A172 (cell line): ENCODE data around the gene RBMY1D. TPM values are rescaled to one million over a fixed set of nuclear protein-coding genes. Genes with fewer than 3 reads are reported as not detected.
"Not testable (repeated sequence)": the region's sequence is repeated elsewhere in the genome, so short reads cannot be mapped to it uniquely, and the experiment has no call there.

Source experiments
- DNase-seq: peaks from one replicate; pipeline ENCODE4 v3.0.0-alpha.2; 2015; ENCODE audit warnings: low spot score
- total RNA-seq: library from RNA; depleted of rRNA; stranded (reverse); fragments of >200 nt; shearing (Covaris generic); gene quantifications from 2 replicates; pipeline ENCODE4 v1.2.3, GENCODE V29; 2014; rRNA removed

The RBMY1D gene
- total RNA-seq, result 0.17 TPM in 1 of 2 replicates, not detected in the other

DNA sequence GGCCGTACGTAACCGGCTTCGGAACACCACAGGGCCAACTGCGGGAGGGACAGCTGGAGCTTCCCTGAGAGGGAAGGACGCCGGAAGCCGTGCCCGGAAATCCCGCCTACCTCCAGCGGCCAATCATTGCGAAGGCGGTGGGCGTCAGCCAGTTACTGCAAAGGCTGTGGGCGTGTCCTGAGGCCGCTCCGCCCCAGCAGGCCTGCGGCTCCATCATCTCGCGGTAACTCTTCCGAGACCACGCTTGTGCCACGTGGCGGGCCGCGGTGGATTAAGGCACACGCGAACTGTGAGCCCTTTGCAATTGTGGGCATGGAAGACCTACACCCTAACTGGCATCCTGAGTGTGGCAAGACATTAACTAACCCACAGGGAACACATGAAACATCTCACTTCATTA is at the start of gene RBMY1D:
Gene RBMY1D (minus strand): TSS at position 101 of the 400 bp plus-strand sequence. CDS start 2,013 bp downstream, outside the sequence.
- DNase-seq, result not testable (repeated sequence)

- not testable (repeated sequence) for DNase-seq
Observed at GRCh38 chrY:21917932-21918331, 23.6 kb upstream of the RBMY1D start, which contains the start of gene RBMY1E. Gene RBMY1E (minus strand): TSS chrY:21918032. CDS start chrY:21916054, 1,978 bp downstream.

DNA sequence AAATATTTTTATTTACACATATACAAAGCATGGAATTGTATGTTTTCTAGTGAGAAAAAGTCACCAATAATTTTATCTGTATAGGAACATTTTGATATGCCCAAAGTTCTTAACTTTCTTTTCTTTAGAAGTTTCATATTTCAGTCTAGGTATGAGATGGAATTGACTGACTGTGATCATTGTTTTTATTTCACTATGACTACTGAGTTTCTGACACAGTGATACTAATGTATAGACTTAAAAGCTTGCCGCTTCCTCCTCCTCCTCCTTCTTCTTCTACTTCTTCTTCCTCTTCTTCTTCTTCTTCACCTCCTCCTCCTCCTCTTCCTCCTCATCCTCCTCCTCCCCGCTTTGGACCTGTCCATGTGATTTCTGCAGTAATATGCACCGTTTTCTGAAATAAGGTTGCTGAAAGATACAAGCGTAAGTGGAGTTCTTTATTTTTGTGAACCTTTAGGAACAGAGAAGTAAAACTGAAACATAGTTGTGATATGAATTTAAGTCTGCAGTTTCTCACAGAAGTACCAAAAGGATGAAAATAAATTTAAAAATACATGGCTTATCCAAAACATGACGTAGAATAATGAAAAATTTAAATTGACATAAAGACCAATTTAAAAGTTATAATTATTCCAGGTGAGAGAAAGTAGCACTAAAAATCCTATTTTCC is 24.8 kb downstream of the RBMY1D start:
- not testable (repeated sequence) for DNase-seq

DNA sequence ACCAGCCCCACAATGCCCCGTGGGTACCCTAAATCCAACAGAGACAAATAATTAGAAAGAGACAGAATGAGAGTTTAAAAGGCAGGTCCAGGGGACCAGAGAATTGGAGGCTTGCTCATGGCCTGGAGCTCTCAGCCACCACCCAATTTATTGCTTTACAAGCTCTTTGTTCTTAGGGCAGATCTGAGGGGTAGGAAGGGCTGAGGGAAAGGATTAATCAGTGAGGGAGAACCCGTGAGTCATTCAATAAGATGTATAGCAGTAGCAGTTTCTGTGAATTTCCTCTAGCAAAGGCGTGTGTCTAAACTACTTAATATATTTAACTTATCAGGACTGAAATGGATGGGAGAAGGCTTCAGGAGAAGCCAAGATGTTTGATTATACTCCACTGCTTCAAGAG is 48.8 kb downstream of the RBMY1D start:
- no peak for DNase-seq

- DNase-seq, result no peak
Observed at GRCh38 chrY:21842090-21842489, 52.2 kb downstream of the RBMY1D start.

GRCh38 chrY:21839489-21839888 is 54.8 kb downstream of the RBMY1D start:
- DNase-seq, result no peak

DNA sequence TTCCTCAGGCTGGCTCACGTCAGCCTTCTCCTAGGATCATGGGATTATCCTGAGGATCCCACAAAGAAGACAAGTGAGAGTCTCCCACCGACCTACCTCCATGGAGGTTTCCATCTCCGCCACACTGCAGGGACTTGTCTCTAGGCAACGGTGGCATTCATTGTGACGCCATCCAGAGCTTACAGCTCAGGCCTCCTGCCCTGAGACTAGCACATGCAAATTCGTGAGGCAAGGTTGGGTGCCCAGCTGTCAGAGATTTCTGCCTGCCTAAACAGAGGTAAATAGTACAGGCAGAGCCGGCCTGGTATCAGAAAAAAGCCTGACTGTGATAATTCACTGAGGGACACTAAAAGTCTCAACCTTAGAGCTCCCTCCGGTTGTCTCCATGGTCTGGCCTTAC is 58.0 kb downstream of the RBMY1D start:
- no peak for DNase-seq

GRCh38 chrY:21835052-21835451 is 59.3 kb downstream of the RBMY1D start:
- no peak for DNase-seq

Other genes with a start within 250 kb of the RBMY1D start
- gene RBMY1E, start 23.5 kb upstream of the RBMY1D start, total RNA-seq, result 0.12 and 0.19 TPM in 2 replicates